NAMALWA (cell line): ENCODE data around the gene CBX6.
"Not testable (repeated sequence)": the region's sequence is repeated elsewhere in the genome, so short reads cannot be mapped to it uniquely, and the experiment has no call there.

ENCODE experiments used
- DNase-seq: peaks from one replicate; pipeline ENCODE4 v3.0.0-alpha.2; 2015; ENCODE audit warnings: low spot score

CBX6 gene

GRCh38 chr22:38872172-38872830 lies at the start of gene CBX6:
Gene CBX6 (minus strand): TSS chr22:38872216. CDS start chr22:38872190, 26 bp downstream.
- peak; percentile 91 for DNase-seq

GRCh38 chr22:38921806-38922205 lies 49.8 kb upstream of the CBX6 start:
- peak; percentile 19 for DNase-seq

- DNase-seq: no peak
Observed at GRCh38 chr22:38921120-38921519, 49.1 kb upstream of the CBX6 start.

- DNase-seq: no peak
Observed at GRCh38 chr22:38919631-38920190, 47.7 kb upstream of the CBX6 start.

GRCh38 chr22:38911434-38911833 lies 39.4 kb upstream of the CBX6 start:
- no peak for DNase-seq

GRCh38 chr22:38907767-38908166 lies 35.8 kb upstream of the CBX6 start:
- no peak for DNase-seq

GRCh38 chr22:38906052-38906451 lies 34.0 kb upstream of the CBX6 start:
- no peak for DNase-seq

- not testable (repeated sequence) for DNase-seq
Observed at GRCh38 chr22:38904052-38904617, 32.1 kb upstream of the CBX6 start.

GRCh38 chr22:38901111-38901641 lies 29.2 kb upstream of the CBX6 start:
- peak; percentile 27 for DNase-seq

- DNase-seq: peak; percentile 58
Observed at GRCh38 chr22:38900677-38901076, 28.7 kb upstream of the CBX6 start.

- no peak for DNase-seq
Observed at GRCh38 chr22:38891256-38891655, 19.2 kb upstream of the CBX6 start.

GRCh38 chr22:38890377-38890776 lies 18.4 kb upstream of the CBX6 start:
- no peak for DNase-seq

GRCh38 chr22:38886333-38886732 lies 14.3 kb upstream of the CBX6 start:
- DNase-seq: no peak

GRCh38 chr22:38882972-38883622 lies 11.1 kb upstream of the CBX6 start:
- DNase-seq: no peak

GRCh38 chr22:38881997-38882879 lies 10.2 kb upstream of the CBX6 start:
- no peak for DNase-seq

- DNase-seq: no peak
Observed at GRCh38 chr22:38881464-38881871, 9.5 kb upstream of the CBX6 start.

GRCh38 chr22:38879961-38880360 lies 7.9 kb upstream of the CBX6 start:
- DNase-seq: no peak

- DNase-seq: no peak
Observed at GRCh38 chr22:38879108-38879729, 7.2 kb upstream of the CBX6 start.

GRCh38 chr22:38878001-38878400 lies 6.0 kb upstream of the CBX6 start:
- no peak for DNase-seq

- no peak for DNase-seq
Observed at GRCh38 chr22:38874529-38875222, 2.7 kb upstream of the CBX6 start.
